ENCODE results near the gene OCLN.

Gene OCLN

GRCh38 chr5:69493396-69494133 lies 975 bp downstream of the OCLN start:
- Histone ChIP-seq H3K4me3 (ENCODE audit: low read depth in 1 of 2, low read length in 1 of 2) (peak overlapping the region; percentile 67 to 79), H3K4me1 (ENCODE audit: control insufficient read depth in 1 of 2, insufficient read depth in 1 of 2, low read depth in 1 of 2, low read length in 1 of 2) (peaks cover 21 to 32% of the 10 kb centered on the region in 2 experiments), H3K9me3 (no peaks in the 10 kb centered on the region), H3K27me3 (peaks cover 35% of the 10 kb centered on the region), H3K27ac (no peak overlapping the region), H3K36me3 (no peaks in the 10 kb centered on the region)
- TF ChIP-seq, protein P1, sequence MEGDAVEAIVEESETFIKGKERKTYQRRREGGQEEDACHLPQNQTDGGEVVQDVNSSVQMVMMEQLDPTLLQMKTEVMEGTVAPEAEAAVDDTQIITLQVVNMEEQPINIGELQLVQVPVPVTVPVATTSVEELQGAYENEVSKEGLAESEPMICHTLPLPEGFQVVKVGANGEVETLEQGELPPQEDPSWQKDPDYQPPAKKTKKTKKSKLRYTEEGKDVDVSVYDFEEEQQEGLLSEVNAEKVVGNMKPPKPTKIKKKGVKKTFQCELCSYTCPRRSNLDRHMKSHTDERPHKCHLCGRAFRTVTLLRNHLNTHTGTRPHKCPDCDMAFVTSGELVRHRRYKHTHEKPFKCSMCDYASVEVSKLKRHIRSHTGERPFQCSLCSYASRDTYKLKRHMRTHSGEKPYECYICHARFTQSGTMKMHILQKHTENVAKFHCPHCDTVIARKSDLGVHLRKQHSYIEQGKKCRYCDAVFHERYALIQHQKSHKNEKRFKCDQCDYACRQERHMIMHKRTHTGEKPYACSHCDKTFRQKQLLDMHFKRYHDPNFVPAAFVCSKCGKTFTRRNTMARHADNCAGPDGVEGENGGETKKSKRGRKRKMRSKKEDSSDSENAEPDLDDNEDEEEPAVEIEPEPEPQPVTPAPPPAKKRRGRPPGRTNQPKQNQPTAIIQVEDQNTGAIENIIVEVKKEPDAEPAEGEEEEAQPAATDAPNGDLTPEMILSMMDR (IDR thresholded peaks at IDR 0.05), result no peak

- TF ChIP-seq, protein P1 (IDR thresholded peaks at IDR 0.05), result no peak
- Histone ChIP-seq H3K4me3 (ENCODE audit: low read depth in 1 of 2, low read length in 1 of 2) (no peak overlapping the region), H3K4me1 (ENCODE audit: control insufficient read depth in 1 of 2, insufficient read depth in 1 of 2, low read depth in 1 of 2, low read length in 1 of 2) (peaks cover 21 to 28% of the 10 kb centered on the region in 2 experiments), H3K27me3 (peaks cover 35% of the 10 kb centered on the region), H3K36me3 (no peaks in the 10 kb centered on the region), H3K9me3 (no peaks in the 10 kb centered on the region), H3K27ac (no peak overlapping the region)
Measured at GRCh38 chr5:69494452-69494851, 1.9 kb downstream of the OCLN start.

GRCh38 chr5:69497006-69497520 lies 4.5 kb downstream of the OCLN start:
- Histone ChIP-seq H3K27ac (no peak overlapping the region), H3K27me3 (peaks cover 27% of the 10 kb centered on the region), H3K4me1 (ENCODE audit: control insufficient read depth in 1 of 2, insufficient read depth in 1 of 2, low read depth in 1 of 2, low read length in 1 of 2) (peaks cover 20 to 27% of the 10 kb centered on the region in 2 experiments), H3K36me3 (no peaks in the 10 kb centered on the region), H3K4me3 (ENCODE audit: low read depth in 1 of 2, low read length in 1 of 2) (no peak overlapping the region), H3K9me3 (no peaks in the 10 kb centered on the region)
- TF ChIP-seq, protein P1 (IDR thresholded peaks at IDR 0.05), result no peak

DNA sequence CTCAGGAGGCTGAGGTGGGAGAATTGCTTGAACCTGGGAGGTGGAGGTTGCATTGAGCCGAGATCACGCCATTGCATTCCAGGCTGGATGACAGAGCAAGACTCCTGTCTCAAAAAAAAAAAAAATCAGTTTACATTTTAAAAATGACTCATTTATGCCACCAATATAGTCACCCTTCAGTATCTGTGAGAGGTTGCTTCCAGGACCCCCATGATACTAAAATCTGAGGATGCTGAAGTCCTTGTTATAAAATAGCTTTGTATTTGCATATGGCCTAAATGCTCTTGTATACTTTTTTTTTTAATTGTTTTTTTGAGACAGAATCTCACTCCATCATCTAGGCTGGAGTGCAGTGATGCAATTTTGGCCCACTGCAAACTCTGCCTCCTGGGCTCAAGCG lies 5.8 kb downstream of the OCLN start:
- no peaks in the 10 kb centered on the region for H3K9me3 ChIP-seq
- peaks cover 8 to 14% of the 10 kb centered on the region in 2 experiments for H3K4me1 ChIP-seq (ENCODE audit: control insufficient read depth in 1 of 2, insufficient read depth in 1 of 2, low read depth in 1 of 2, low read length in 1 of 2)
- no peak overlapping the region for H3K27ac ChIP-seq
- H3K4me3 ChIP-seq (ENCODE audit: low read depth in 1 of 2, low read length in 1 of 2), result no peak overlapping the region
- peaks cover 14% of the 10 kb centered on the region for H3K27me3 ChIP-seq
- TF ChIP-seq, protein P1 (IDR thresholded peaks at IDR 0.05), result no peak
- no peaks in the 10 kb centered on the region for H3K36me3 ChIP-seq

- TF ChIP-seq, protein P1 (IDR thresholded peaks at IDR 0.05), result no peak
- H3K36me3 ChIP-seq, result no peaks in the 10 kb centered on the region
- H3K9me3 ChIP-seq, result no peaks in the 10 kb centered on the region
- no peak overlapping the region for H3K27ac ChIP-seq
- no peak overlapping the region for H3K4me3 ChIP-seq (ENCODE audit: low read depth in 1 of 2, low read length in 1 of 2)
- no peaks in the 10 kb centered on the region for H3K27me3 ChIP-seq
- H3K4me1 ChIP-seq (ENCODE audit: control insufficient read depth in 1 of 2, insufficient read depth in 1 of 2, low read depth in 1 of 2, low read length in 1 of 2), result no peaks in the 10 kb centered on the region
Measured at GRCh38 chr5:69502367-69502766, 9.8 kb downstream of the OCLN start.
